ENCODE data around the gene AHR. TPM values are rescaled to one million over a fixed set of nuclear protein-coding genes. Genes with fewer than 3 reads are reported as not detected.

AHR gene
- total and polyA plus RNA-seq, 8 donors, result 8.7 to 136 (median 43.1) TPM

GRCh38 chr7:17329440-17329839 lies 31.0 kb downstream of the AHR start:
- peaks cover 0 to 41% (median 0%) of the 10 kb centered on the region in 4 donors for H3K4me1 ChIP-seq
- DNase-seq, result no peak
- H3K9me3 ChIP-seq, result no peaks in the 10 kb centered on the region
- intact Hi-C loops (cut with DNase I; ENCODE audit: low total_unique reads), result no loop called here
- peaks cover 10 to 88% (median 67%) of the 10 kb centered on the region in 4 donors for H3K36me3 ChIP-seq
- TF ChIP-seq, protein P1, sequence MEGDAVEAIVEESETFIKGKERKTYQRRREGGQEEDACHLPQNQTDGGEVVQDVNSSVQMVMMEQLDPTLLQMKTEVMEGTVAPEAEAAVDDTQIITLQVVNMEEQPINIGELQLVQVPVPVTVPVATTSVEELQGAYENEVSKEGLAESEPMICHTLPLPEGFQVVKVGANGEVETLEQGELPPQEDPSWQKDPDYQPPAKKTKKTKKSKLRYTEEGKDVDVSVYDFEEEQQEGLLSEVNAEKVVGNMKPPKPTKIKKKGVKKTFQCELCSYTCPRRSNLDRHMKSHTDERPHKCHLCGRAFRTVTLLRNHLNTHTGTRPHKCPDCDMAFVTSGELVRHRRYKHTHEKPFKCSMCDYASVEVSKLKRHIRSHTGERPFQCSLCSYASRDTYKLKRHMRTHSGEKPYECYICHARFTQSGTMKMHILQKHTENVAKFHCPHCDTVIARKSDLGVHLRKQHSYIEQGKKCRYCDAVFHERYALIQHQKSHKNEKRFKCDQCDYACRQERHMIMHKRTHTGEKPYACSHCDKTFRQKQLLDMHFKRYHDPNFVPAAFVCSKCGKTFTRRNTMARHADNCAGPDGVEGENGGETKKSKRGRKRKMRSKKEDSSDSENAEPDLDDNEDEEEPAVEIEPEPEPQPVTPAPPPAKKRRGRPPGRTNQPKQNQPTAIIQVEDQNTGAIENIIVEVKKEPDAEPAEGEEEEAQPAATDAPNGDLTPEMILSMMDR (IDR thresholded peaks at IDR 0.05), result no peak
- TF ChIP-seq POLR2AphosphoS5 (IDR thresholded peaks at IDR 0.05) (no peak), POLR2A (IDR thresholded peaks at IDR 0.05) (no peak), EP300 (IDR thresholded peaks at IDR 0.05) (no peak)
- no peaks in the 10 kb centered on the region for H3K27me3 ChIP-seq
- H3K27ac ChIP-seq, result no peak overlapping the region
- no peak overlapping the region for H3K4me3 ChIP-seq

GRCh38 chr7:17331891-17332501 lies 33.5 kb downstream of the AHR start:
- no peaks in the 10 kb centered on the region for H3K9me3 ChIP-seq
- no peaks in the 10 kb centered on the region for H3K27me3 ChIP-seq
- peaks cover 0 to 22% (median 0%) of the 10 kb centered on the region in 4 donors for H3K4me1 ChIP-seq
- intact Hi-C loops (cut with DNase I; ENCODE audit: low total_unique reads), result no loop called here
- WGBS, 5 donors, result 89 to 95% (median 90%) methylated on average over 2 of the region's 2 CpGs
- H3K27ac ChIP-seq, result no peak overlapping the region
- H3K4me3 ChIP-seq, result no peak overlapping the region
- DNase-seq, result no peak
- peaks cover 10 to 92% (median 87%) of the 10 kb centered on the region in 4 donors for H3K36me3 ChIP-seq
- TF ChIP-seq POLR2AphosphoS5 (IDR thresholded peaks at IDR 0.05) (no peak), POLR2A (IDR thresholded peaks at IDR 0.05) (no peak), EP300 (IDR thresholded peaks at IDR 0.05) (no peak)
- TF ChIP-seq, protein P1 (IDR thresholded peaks at IDR 0.05), result no peak

DNA sequence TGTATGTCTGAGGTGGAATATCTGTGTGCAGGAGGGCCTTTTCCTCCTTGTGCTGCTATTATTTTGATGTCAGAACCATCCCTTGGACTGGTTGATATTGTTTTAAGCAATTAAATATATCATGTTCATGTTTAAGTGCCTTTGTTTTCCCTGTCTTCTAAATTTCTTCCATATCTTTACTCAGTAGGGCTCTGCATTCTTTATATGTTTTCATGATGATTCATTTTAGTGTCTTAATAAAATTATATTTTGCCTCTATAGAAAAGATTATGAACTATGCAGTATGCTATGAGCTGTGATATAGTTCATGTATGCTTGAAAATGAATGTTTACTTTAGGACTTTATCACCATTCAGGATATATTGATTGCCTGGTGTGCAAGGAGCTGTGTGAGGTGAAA lies 34.8 kb downstream of the AHR start:
- TF ChIP-seq, protein P1 (IDR thresholded peaks at IDR 0.05), result no peak
- TF ChIP-seq EP300 (IDR thresholded peaks at IDR 0.05) (no peak), POLR2AphosphoS5 (IDR thresholded peaks at IDR 0.05) (no peak), POLR2A (IDR thresholded peaks at IDR 0.05) (no peak)
- DNase-seq, result no peak

DNA sequence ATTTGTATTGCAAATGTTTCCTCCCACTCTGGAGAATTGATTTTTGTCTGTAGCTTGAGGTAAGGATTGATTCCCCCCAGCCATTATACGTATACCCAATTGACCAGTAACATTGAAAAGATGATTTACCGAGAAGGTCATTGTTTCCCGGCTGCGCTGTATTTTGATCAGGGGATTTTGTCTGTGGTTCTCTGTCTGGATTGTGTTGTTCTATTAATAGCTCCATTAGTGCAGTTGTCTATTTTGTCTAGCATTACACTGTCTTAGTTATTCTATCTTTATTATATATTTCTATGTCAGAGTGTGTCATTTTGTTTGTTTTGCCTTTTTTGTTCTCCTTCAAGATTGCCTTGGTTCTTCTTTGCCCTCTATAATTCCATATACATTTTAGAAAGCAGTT lies 37.7 kb downstream of the AHR start:
- no peak for TF ChIP-seq POLR2A (IDR thresholded peaks at IDR 0.05)
- TF ChIP-seq, protein P1 (IDR thresholded peaks at IDR 0.05), result no peak
- TF ChIP-seq POLR2AphosphoS5 (IDR thresholded peaks at IDR 0.05), result no peak
- TF ChIP-seq EP300 (IDR thresholded peaks at IDR 0.05), result no peak
- intact Hi-C loops (cut with DNase I; ENCODE audit: low total_unique reads), result no loop called here
- Histone ChIP-seq H3K27ac (no peak overlapping the region), H3K4me3 (no peak overlapping the region), H3K36me3 (peaks cover 12 to 96% (median 83%) of the 10 kb centered on the region in 4 donors), H3K4me1 (peaks cover 0 to 31% (median 2%) of the 10 kb centered on the region in 4 donors), H3K27me3 (no peaks in the 10 kb centered on the region), H3K9me3 (no peaks in the 10 kb centered on the region)
- DNase-seq, result no peak
- 76 to 84% (median 79%) methylated on average over 4 of the region's 4 CpGs for WGBS, 5 donors

More for the DNA sequence above, 34.8 kb downstream of the AHR start:
- H3K36me3 ChIP-seq, result peaks cover 10 to 97% (median 93%) of the 10 kb centered on the region in 4 donors
- no peak overlapping the region for H3K4me3 ChIP-seq
- no peak overlapping the region for H3K27ac ChIP-seq
- no peaks in the 10 kb centered on the region for H3K9me3 ChIP-seq
- H3K27me3 ChIP-seq, result no peaks in the 10 kb centered on the region
- intact Hi-C loops (cut with DNase I; ENCODE audit: low total_unique reads), result no loop called here
- peaks cover 0 to 15% (median 0%) of the 10 kb centered on the region in 4 donors for H3K4me1 ChIP-seq

Measured in stomach (tissue), 9 donors.